ENCODE measurements around the gene KRT33B. TPM values are rescaled to one million over a fixed set of nuclear protein-coding genes. Genes with fewer than 3 reads are reported as not detected.

KRT33B gene
- total and polyA plus RNA-seq, 2 of the 8 experiments (the other 6 are each of a cell fraction or from before 2014, with no cell fraction given) = not detected

- TF ChIP-seq NANOG (IDR thresholded peaks at IDR 0.05; ENCODE audit: insufficient read depth, low read depth, low read length, poor library complexity, severe bottlenecking) = no peak
- no peak for TF ChIP-seq RBBP5 (IDR thresholded peaks at IDR 0.05; ENCODE audit: borderline replicate concordance, low read depth, low read length)
Observed at GRCh38 chr17:41339571-41340172, 29.9 kb downstream of the KRT33B start (continued).
